Muscle layer of duodenum (tissue), 2 donors: ENCODE measurements around the gene TFF1.

Source experiments
- H3K27ac ChIP-seq: one replicate; pipeline ENCODE4 v1.7.0; 2013; ENCODE audit warnings: mild to moderate bottlenecking, low read length
- H3K27me3 ChIP-seq: one replicate; pipeline ENCODE4 v1.7.0; 2013; ENCODE audit warnings: low read depth, mild to moderate bottlenecking, control low read depth, low read length
- H3K36me3 ChIP-seq, 2 donors: one replicate each; pipeline ENCODE4 v1.7.0; 2013; ENCODE audit warnings: low read length in 2 of 2, control low read depth in 1 of 2, mild to moderate bottlenecking in 1 of 2; ENCODE audit not compliant: insufficient read depth in 2 of 2, control insufficient read depth in 1 of 2
- H3K4me1 ChIP-seq, 2 donors: one replicate each; pipeline ENCODE4 v1.7.0; 2013; ENCODE audit warnings: low read length in 2 of 2, mild to moderate bottlenecking in 2 of 2, control low read depth in 1 of 2, moderate library complexity in 1 of 2; ENCODE audit not compliant: insufficient read depth in 2 of 2, control insufficient read depth in 1 of 2
- H3K4me3 ChIP-seq, 2 donors: one replicate each; pipeline ENCODE4 v1.7.0; 2013; ENCODE audit warnings: low read length in 2 of 2, low read depth in 1 of 2, mild to moderate bottlenecking in 1 of 2
- H3K9me3 ChIP-seq, 2 donors: one replicate each; pipeline ENCODE4 v1.7.0; 2013; ENCODE audit warnings: low read length in 2 of 2, control low read depth in 1 of 2, mild to moderate bottlenecking in 1 of 2; ENCODE audit not compliant: control insufficient read depth in 1 of 2
- donor health status: healthy.

Gene TFF1

DNA sequence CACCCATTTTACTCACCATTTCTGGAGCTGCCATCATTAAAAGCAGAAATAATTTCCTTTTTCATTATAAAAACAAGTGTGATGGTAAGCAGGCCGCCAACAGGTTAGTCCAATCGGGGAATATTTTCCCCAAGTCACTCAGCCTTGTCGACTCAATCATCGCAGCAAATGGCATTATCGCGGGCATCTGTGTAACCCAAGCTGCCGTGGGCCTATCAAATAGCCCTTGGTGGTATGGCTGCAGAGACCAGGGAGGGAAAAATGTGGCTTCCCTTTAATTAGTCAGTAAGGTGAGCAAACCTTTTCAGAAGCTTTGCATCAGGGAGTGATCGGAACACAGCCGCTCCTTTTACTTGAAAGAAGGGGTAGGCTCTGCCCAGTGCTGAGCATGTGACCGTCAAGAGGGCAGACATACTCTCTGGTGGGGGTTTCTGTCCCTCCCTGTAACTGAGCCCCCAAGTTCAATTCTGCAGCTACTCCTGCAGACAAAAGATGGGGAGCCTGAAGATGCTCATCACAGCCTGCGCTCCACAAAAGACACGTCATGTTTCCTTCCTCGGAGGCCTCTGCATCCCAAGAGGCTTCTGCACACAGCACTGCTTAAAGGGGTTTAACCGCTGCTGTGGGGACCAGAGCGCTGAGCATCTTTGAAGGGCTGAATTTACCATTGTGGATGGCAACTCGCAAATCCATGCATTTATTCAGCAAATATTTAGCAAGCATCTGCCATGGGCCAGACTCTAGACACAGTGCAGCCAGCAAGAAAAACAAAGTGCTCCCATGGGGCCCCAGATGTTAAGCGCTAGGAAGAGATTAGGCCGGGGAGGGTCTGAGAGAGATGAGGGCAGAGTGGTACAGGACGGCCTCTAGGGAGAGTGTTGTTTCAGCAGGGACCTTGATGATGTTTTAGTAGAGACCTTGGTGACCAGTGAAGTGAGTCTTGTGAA is 30.7 kb upstream of the TFF1 start:
- H3K4me1 ChIP-seq, result no peaks in the 10 kb centered on the region
- H3K27ac ChIP-seq, result no peak overlapping the region
- peaks cover 0 to 3% of the 10 kb centered on the region in 2 donors for H3K9me3 ChIP-seq
- H3K36me3 ChIP-seq, result no peaks in the 10 kb centered on the region
- no peak overlapping the region for H3K4me3 ChIP-seq
- H3K27me3 ChIP-seq, result no peaks in the 10 kb centered on the region

DNA sequence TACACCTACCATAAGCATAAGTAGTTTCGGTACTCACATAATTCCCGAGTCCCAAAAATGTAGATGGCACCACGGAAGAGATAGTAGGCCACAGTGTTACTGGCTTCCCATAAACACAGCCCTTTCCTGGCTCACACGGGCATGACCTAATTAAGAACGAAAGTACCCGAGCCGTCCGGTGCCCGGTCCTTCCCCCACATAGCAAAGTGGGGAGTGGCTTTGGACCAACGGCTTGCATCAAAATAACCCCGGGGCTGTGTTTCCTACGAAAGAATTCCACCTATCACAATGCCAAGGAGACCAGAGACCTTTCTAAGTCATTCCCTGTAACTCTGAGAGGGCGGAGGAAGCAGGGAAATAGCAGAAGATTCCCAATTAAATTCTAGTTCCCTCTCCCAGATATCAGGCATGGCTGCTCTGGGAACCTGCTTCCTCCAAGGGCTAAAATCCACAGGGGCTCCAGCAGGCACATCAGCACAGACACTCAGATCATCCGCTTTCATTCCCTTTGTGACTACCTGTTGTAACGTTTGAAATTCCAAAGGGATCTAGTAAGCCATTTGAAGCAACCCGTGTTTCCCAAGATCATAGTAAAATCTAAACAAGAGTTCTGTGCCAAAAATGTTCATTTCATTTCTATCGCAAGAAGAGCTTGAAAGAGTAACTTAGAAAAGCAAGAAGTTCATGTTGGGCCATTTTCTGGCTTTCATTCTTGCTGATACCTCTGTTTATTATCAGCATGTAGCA is 29.7 kb upstream of the TFF1 start, which contains the start of gene TMPRSS3:
Gene TMPRSS3 (minus strand): TSS at position 148 of the 747 bp plus-strand sequence. CDS start 635 bp downstream, outside the sequence.
- Histone ChIP-seq H3K9me3 (no peaks in the 10 kb centered on the region), H3K36me3 (no peaks in the 10 kb centered on the region), H3K4me1 (no peaks in the 10 kb centered on the region), H3K27me3 (no peaks in the 10 kb centered on the region), H3K4me3 (no peak within 1 kb of the TSS), H3K27ac (no peak within 1 kb of the TSS)

DNA sequence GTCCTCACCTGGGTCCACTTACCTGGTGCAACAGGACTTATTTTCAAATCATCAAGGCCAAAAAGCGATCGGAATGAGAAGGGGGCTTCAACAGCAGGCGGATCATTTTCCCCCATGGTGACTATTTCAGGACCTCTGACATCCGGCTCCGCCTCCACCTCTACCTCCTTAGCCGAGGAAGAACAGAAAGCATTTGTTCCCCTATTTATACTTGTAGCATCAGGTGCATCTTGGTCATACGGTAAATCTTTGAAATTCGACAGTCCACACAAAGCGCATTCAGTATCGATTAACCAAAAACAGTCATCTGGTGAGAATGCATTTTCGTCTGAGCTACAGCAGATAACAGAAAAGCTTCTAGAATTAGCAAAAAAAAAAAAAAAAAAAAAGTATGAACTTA is 29.0 kb upstream of the TFF1 start:
- no peaks in the 10 kb centered on the region for H3K9me3 ChIP-seq
- H3K4me3 ChIP-seq, result no peak overlapping the region
- H3K27me3 ChIP-seq, result no peaks in the 10 kb centered on the region
- no peak overlapping the region for H3K27ac ChIP-seq
- no peaks in the 10 kb centered on the region for H3K36me3 ChIP-seq
- H3K4me1 ChIP-seq, result no peaks in the 10 kb centered on the region

DNA sequence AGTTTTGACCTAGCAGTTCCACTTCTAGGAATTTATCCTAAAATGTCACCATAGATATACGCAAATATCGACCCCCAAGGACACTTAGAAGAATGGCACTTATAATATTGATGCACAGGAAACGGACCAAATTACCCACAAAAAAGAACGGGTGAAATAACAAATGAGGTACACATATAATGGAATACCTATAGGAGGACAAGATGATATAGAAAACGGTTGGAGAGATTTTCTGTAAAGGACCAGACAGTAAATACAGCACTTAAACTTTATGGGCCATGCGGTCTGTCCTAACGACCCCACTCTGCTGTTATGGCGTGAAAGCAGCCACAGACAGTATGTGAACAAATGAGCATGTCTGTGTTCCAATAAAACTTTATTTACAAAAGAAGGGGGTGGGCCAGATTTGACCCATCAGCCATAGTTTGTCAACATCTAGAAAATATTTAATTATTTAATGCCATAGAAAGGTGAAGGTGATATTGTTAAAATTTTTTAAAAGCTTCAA is 27.2 kb upstream of the TFF1 start:
- Histone ChIP-seq H3K4me3 (no peak overlapping the region), H3K27ac (no peak overlapping the region), H3K4me1 (no peaks in the 10 kb centered on the region), H3K27me3 (no peaks in the 10 kb centered on the region), H3K36me3 (no peaks in the 10 kb centered on the region), H3K9me3 (no peaks in the 10 kb centered on the region)

DNA sequence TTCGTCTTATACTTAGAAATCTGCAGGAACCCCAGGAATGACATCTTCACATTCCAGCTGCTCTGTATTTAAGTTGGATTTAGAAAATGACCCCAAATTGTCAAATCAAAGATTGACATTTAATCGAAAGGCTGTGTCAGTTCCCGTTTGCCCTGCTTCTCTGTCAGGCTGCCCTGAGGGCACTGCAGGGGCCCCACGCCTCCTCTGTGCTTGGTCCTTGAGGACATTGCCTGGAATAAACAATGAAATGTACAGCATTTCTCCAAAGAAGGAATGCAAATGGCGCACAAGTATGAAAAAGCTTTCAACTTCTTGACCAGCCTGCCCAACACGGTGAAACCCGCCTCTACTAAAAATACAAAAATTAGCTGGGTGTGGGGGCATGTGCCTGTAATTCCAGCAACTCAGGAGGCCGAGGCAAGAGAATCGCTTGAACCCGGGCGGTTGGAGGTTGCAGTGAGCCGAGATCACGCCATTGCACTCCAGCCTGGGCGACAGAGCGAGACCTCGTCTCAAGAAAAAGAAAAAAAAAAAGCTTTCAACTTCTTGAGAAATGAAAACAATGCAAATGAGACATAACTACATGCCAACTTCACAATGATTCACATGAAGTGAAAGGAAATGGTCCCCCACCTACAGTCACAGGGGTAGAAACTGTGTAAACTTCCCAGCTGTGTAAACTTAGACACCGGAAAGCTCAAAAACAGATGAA is 26.6 kb upstream of the TFF1 start:
- Histone ChIP-seq H3K27ac (no peak overlapping the region), H3K4me1 (no peaks in the 10 kb centered on the region), H3K36me3 (no peaks in the 10 kb centered on the region), H3K9me3 (no peaks in the 10 kb centered on the region), H3K27me3 (no peaks in the 10 kb centered on the region), H3K4me3 (no peak overlapping the region)

DNA sequence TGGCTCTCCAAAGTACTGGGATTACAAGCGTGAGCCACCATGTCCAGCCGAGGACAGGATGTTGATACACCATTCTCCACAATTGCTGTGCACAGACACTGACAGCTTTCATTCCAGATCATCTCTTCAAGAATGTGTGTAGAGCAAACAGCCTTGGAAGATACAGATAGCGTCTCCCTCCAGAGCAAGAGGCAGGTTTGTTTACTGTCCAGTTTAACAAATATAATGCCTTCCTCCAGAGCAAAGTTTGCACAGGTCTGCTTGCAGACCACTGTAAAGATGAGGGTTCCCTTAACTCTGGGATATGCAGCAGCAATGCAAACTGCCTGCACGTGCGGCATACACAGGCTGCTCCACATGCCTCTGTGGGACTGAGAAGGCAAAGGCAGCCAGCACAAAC is 25.0 kb upstream of the TFF1 start:
- Histone ChIP-seq H3K9me3 (no peaks in the 10 kb centered on the region), H3K36me3 (no peaks in the 10 kb centered on the region), H3K27ac (no peak overlapping the region), H3K4me1 (no peaks in the 10 kb centered on the region), H3K27me3 (no peaks in the 10 kb centered on the region), H3K4me3 (no peak overlapping the region)

DNA sequence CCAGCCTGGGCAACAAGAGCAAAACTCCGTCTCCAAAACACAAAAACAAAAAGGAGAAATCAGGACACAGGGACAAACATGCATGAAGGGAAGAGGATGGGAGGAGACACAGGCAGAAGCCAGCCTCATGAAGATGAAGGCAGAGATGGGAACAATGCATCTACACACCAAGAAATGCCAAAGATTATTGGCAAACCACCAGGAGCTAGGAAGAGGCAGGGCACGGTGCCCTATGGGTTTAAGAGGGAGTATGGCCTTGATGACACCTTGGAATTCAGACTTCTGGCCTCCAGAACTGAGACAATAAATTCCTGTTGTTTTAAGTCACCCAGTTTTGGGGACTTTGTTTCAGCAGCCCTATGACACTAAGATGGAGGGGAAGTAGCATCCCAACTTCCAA is 24.4 kb upstream of the TFF1 start:
- no peak overlapping the region for H3K27ac ChIP-seq

DNA sequence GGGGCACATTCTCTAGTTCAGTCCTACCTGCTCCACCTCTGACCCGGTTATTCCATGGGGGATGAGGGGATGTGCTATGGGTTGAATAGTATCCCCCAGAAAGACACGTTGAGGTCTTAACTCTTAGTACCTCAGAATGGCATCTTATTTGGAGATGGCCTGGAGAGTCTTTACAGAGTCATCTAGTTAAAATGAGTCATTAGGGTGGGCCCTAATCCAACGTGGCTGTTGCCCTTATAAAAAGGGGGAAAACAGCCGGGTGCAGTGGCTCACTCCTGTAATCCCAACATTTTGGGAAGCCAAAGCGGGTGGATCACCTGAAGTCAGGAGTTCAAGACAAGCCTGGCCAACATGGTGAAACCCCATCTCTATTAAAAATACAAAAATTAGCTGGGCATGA is 23.9 kb upstream of the TFF1 start:
- no peak overlapping the region for H3K27ac ChIP-seq
- H3K9me3 ChIP-seq, result no peaks in the 10 kb centered on the region
- no peaks in the 10 kb centered on the region for H3K4me1 ChIP-seq
- no peaks in the 10 kb centered on the region for H3K36me3 ChIP-seq
- no peaks in the 10 kb centered on the region for H3K27me3 ChIP-seq
- H3K4me3 ChIP-seq, result no peak overlapping the region

More for the DNA sequence above, 24.4 kb upstream of the TFF1 start:
- H3K36me3 ChIP-seq, result no peaks in the 10 kb centered on the region
- no peak overlapping the region for H3K4me3 ChIP-seq
- H3K27me3 ChIP-seq, result no peaks in the 10 kb centered on the region
- H3K9me3 ChIP-seq, result no peaks in the 10 kb centered on the region
- H3K4me1 ChIP-seq, result no peaks in the 10 kb centered on the region

DNA sequence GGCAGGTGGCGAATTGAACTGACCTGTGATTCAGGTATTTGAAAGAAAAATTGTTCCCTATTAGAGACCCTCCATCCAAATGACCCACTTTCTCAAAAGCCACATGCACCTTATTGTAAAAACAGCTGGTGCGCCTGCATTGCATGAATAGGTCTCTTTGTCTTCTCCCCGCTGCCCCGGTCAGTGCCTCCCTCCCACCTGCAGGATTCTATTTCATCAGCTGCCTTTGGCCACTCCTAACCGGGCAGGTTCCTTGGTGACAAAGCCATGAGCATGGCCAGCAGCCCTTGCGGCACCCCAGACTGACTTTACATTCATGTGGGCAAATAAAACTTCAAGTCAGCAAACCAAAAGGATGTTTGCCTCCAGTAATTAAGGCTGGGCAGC is 23.1 kb upstream of the TFF1 start:
- Histone ChIP-seq H3K4me1 (no peaks in the 10 kb centered on the region), H3K9me3 (no peaks in the 10 kb centered on the region), H3K27me3 (no peaks in the 10 kb centered on the region), H3K4me3 (no peak overlapping the region), H3K36me3 (no peaks in the 10 kb centered on the region), H3K27ac (peak overlapping the region; percentile 61)

DNA sequence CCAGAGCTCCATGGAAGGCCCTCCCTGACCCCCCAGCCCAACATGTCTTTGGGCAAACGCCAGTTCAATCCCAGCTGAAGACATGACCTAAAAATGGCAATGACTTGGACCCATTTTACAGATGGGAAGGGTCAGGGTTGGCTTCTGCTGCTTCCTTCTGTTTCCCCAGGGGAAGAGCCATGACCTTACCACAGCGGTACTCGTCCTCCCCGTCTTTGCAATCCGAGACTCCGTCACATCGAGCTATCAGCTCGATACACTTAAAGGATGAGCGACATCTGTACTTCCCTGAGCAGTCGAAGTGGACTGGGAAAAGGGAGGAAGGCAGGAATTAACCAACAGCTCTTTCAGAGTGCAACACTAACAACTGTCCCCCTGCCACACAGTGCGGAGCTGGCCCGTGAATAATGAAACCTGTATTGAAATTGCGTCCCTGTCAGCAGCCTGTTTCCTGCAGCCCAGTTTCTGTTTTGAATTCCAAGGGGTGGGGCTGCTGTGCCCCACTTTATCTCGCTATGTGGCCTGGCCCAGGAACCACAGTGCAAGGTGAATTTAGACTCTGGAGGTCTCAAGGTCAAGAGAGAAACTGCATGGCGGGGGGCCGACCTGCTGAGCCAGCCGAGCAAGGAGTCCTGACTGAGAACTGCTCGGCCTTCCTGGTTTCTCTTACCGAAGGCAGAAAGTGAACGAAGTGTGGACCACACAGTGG is 22.6 kb upstream of the TFF1 start:
- Histone ChIP-seq H3K27me3 (no peaks in the 10 kb centered on the region), H3K9me3 (no peaks in the 10 kb centered on the region), H3K4me3 (peak overlapping the region in 1 of 2 donors; percentile 42), H3K27ac (peak overlapping the region; percentile 61), H3K36me3 (no peaks in the 10 kb centered on the region), H3K4me1 (no peaks in the 10 kb centered on the region)
